Iris pigment epithelial cell (primary cell): ENCODE measurements around the gene GRM7.

Experiments used
- DNase-seq: peaks from one replicate; pipeline ENCODE4 v3.0.0-alpha.2; 2011; ENCODE audit warnings: low read depth

The GRM7 gene

GRCh38 chr3:7146529-7146928 lies 285.6 kb downstream of the GRM7 start:
- DNase-seq = no peak

GRCh38 chr3:7158516-7158915 lies 297.6 kb downstream of the GRM7 start:
- DNase-seq = no peak

- no peak for DNase-seq
These were observed 299.8 kb downstream of the GRM7 start for GRCh38 chr3:7160689-7161088.

- no peak for DNase-seq
These were observed 305.5 kb downstream of the GRM7 start for GRCh38 chr3:7166460-7166859.

GRCh38 chr3:7171493-7171892 lies 310.6 kb downstream of the GRM7 start:
- DNase-seq = no peak

GRCh38 chr3:7172996-7173395 lies 312.1 kb downstream of the GRM7 start:
- no peak for DNase-seq

- no peak for DNase-seq
These were observed 327.6 kb downstream of the GRM7 start for GRCh38 chr3:7188551-7188950.

- no peak for DNase-seq
These were observed 329.2 kb downstream of the GRM7 start for GRCh38 chr3:7190095-7190494.

- no peak for DNase-seq
These were observed 332.4 kb downstream of the GRM7 start for GRCh38 chr3:7193269-7193668.

GRCh38 chr3:7194071-7194835 lies 333.3 kb downstream of the GRM7 start:
- DNase-seq = no peak

GRCh38 chr3:7195934-7196333 lies 335.0 kb downstream of the GRM7 start:
- no peak for DNase-seq

- no peak for DNase-seq
These were observed 340.9 kb downstream of the GRM7 start for GRCh38 chr3:7201784-7202183.

GRCh38 chr3:7203969-7204847 lies 343.3 kb downstream of the GRM7 start:
- no peak for DNase-seq

GRCh38 chr3:7204848-7205156 lies 343.9 kb downstream of the GRM7 start:
- DNase-seq = no peak

- no peak for DNase-seq
These were observed 344.6 kb downstream of the GRM7 start for GRCh38 chr3:7205535-7205934.

GRCh38 chr3:7205962-7206361 lies 345.0 kb downstream of the GRM7 start:
- DNase-seq = no peak

- DNase-seq = no peak
These were observed 346.2 kb downstream of the GRM7 start for GRCh38 chr3:7207125-7207524.

GRCh38 chr3:7207928-7208327 lies 347.0 kb downstream of the GRM7 start:
- DNase-seq = no peak

- no peak for DNase-seq
These were observed 348.2 kb downstream of the GRM7 start for GRCh38 chr3:7209098-7209497.

GRCh38 chr3:7211740-7212139 lies 350.8 kb downstream of the GRM7 start:
- no peak for DNase-seq

GRCh38 chr3:7215706-7216105 lies 354.8 kb downstream of the GRM7 start:
- DNase-seq = no peak

- no peak for DNase-seq
These were observed 365.5 kb downstream of the GRM7 start for GRCh38 chr3:7226393-7226792.

GRCh38 chr3:7238565-7239295 lies 377.8 kb downstream of the GRM7 start:
- no peak for DNase-seq
